GM19023 (cell line): ENCODE results near the gene CATSPER3.

Experiments used
- ATAC-seq: cut with Tn5 transposase; IDR thresholded peaks from one replicate; pipeline ENCODE4 v1.9.1; 2021; ENCODE audit warnings: mild to moderate bottlenecking, moderate library complexity; ENCODE audit not compliant: unreplicated experiment

Gene CATSPER3

GRCh38 chr5:135059000-135059923 lies 91.6 kb downstream of the CATSPER3 start:
- no peak for ATAC-seq

- ATAC-seq: no peak
Observed at GRCh38 chr5:135060021-135060420, 92.3 kb downstream of the CATSPER3 start.

GRCh38 chr5:135061001-135061400 lies 93.3 kb downstream of the CATSPER3 start:
- no peak for ATAC-seq
